HEK293T (cell line): ENCODE results near the gene SLX4IP.

Experiments used
- ARNT ChIP-seq: fragments of 450-650 bp; IDR thresholded peaks from 2 replicates; pipeline ENCODE4 v1.6.1; 2017; ENCODE audit warnings: mild to moderate bottlenecking
- FOXK2 ChIP-seq: fragments of 450-650 bp; IDR thresholded peaks from 2 replicates; pipeline ENCODE4 v1.6.1; 2016; ENCODE audit warnings: mild to moderate bottlenecking
- FOXM1 ChIP-seq: fragments of 450-650 bp; IDR thresholded peaks from 2 replicates; pipeline ENCODE4 v1.6.1; 2017; ENCODE audit warnings: mild to moderate bottlenecking, borderline replicate concordance
- HDGF ChIP-seq: fragments of 450-650 bp; IDR thresholded peaks from 2 replicates; pipeline ENCODE4 v1.6.1; 2017; ENCODE audit warnings: antibody characterized with exemption, borderline replicate concordance
- SP1 ChIP-seq: fragments of 450-650 bp; IDR thresholded peaks from 2 replicates; pipeline ENCODE4 v1.6.1; 2017
- SUZ12 ChIP-seq: fragments of 450-650 bp; IDR thresholded peaks from 2 replicates; pipeline ENCODE4 v1.6.1; 2016; ENCODE audit warnings: mild to moderate bottlenecking
- TARDBP ChIP-seq: fragments of 450-650 bp; IDR thresholded peaks from 2 replicates; pipeline ENCODE4 v1.6.1; 2016
- ZNF384 ChIP-seq: fragments of 450-650 bp; IDR thresholded peaks from 2 replicates; pipeline ENCODE4 v1.6.1; 2016

GRCh38 chr20:10657453-10657852 is 222.3 kb downstream of the SLX4IP start:
- TF ChIP-seq TARDBP = no peak
- no peak for TF ChIP-seq SP1
- no peak for TF ChIP-seq ARNT
- TF ChIP-seq HDGF = no peak
- TF ChIP-seq FOXK2 = no peak
- TF ChIP-seq FOXM1 = no peak
- no peak for TF ChIP-seq SUZ12
- no peak for TF ChIP-seq ZNF384
